Erythroblast (primary cell): ENCODE measurements around the gene SNX33.

Experiments used
- GATA1 ChIP-seq: IDR thresholded peaks from 2 replicates; pipeline ENCODE4 v1.6.1; 2011; ENCODE audit warnings: low read depth, mild to moderate bottlenecking, control low read depth, low read length, moderate library complexity
- POLR2A ChIP-seq: IDR thresholded peaks from 2 replicates; pipeline ENCODE4 v1.6.1; 2011; ENCODE audit warnings: mild to moderate bottlenecking, low read length

GRCh38 chr15:75640483-75641178 lies 7.1 kb upstream of the SNX33 start:
- TF ChIP-seq GATA1 (no peak), POLR2A (no peak)
